Colonic mucosa (tissue), 4 donors: ENCODE measurements around the gene CIB4. TPM values are rescaled to one million over a fixed set of nuclear protein-coding genes. Genes with fewer than 3 reads are reported as not detected.

Source experiments
- DNase-seq: peaks from one replicate; pipeline ENCODE4 v3.0.0-alpha.2; 2020
- H3K27ac ChIP-seq: fragments of 200-600 bp; one replicate; pipeline ENCODE4 v1.8.0; 2021
- H3K27me3 ChIP-seq: fragments of 200-600 bp; one replicate; pipeline ENCODE4 v1.8.0; 2021
- H3K36me3 ChIP-seq: fragments of 200-600 bp; one replicate; pipeline ENCODE4 v1.8.0; 2021
- H3K4me1 ChIP-seq: fragments of 200-600 bp; one replicate; pipeline ENCODE4 v1.8.0; 2021; ENCODE audit warnings: mild to moderate bottlenecking
- H3K4me3 ChIP-seq: fragments of 200-600 bp; one replicate; pipeline ENCODE4 v1.8.0; 2021
- H3K9ac ChIP-seq, 2 donors: one replicate each; pipeline ENCODE4 v1.7.0; 2013; ENCODE audit warnings: control low read depth in 2 of 2, low read depth in 2 of 2, low read length in 2 of 2
- H3K9me3 ChIP-seq: fragments of 200-600 bp; one replicate; pipeline ENCODE4 v1.8.0; 2021
- CTCF ChIP-seq: fragments of 200-600 bp; IDR thresholded peaks from one replicate; pipeline ENCODE4 v1.8.0; 2022; ENCODE audit warnings: antibody characterized with exemption, mild to moderate bottlenecking
- intact Hi-C: fragments of 100-400 bp; cut with DNase I; formaldehyde crosslinking; loops from one replicate; pipeline ENCODE4 v1.14.1; 2022
- total RNA-seq, 2 donors: library from RNA; stranded (reverse); fragmentation: NEBNext Ultra II Directional in 1 of 2; extraction: Animal tissue kit (Norgen Biotek cat#: 25700) in 1 of 2; gene quantifications; one replicate each; pipeline ENCODE4 v1.2.1, GENCODE V29; 2021
- donor health status: healthy.
- donor health status: DM: no; HTN: no; CAD: no.
- donor health status: DM: no; HTN: no; CAD: no.

CIB4 gene
- total RNA-seq, 2 donors from 2014 or later: not detected

- no peak for TF ChIP-seq CTCF
- Histone ChIP-seq H3K4me3 (no peak overlapping the region), H3K9ac (no peak overlapping the region), H3K27me3 (no peaks in the 10 kb centered on the region), H3K4me1 (no peaks in the 10 kb centered on the region), H3K36me3 (no peaks in the 10 kb centered on the region), H3K9me3 (no peaks in the 10 kb centered on the region), H3K27ac (no peak overlapping the region)
- intact Hi-C loops: no loop called here
- DNase-seq: no peak
Observed at GRCh38 chr2:26537826-26538475, 103.2 kb downstream of the CIB4 start.

- DNase-seq: no peak
- Histone ChIP-seq H3K9me3 (no peaks in the 10 kb centered on the region), H3K27me3 (no peaks in the 10 kb centered on the region), H3K36me3 (no peaks in the 10 kb centered on the region), H3K4me3 (no peak overlapping the region), H3K9ac (no peak overlapping the region), H3K27ac (no peak overlapping the region), H3K4me1 (no peaks in the 10 kb centered on the region)
- TF ChIP-seq CTCF: no peak
- intact Hi-C loops: no loop called here
Observed at GRCh38 chr2:26537069-26537825, 103.9 kb downstream of the CIB4 start.

GRCh38 chr2:26536371-26537068 lies 104.6 kb downstream of the CIB4 start:
- no peaks in the 10 kb centered on the region for H3K36me3 ChIP-seq
- H3K4me3 ChIP-seq: no peak overlapping the region
- no peaks in the 10 kb centered on the region for H3K27me3 ChIP-seq
- no peak overlapping the region for H3K9ac ChIP-seq
- no peak overlapping the region for H3K27ac ChIP-seq
- DNase-seq: no peak
- H3K4me1 ChIP-seq: no peaks in the 10 kb centered on the region
- no peak for TF ChIP-seq CTCF
- H3K9me3 ChIP-seq: no peaks in the 10 kb centered on the region
- intact Hi-C loops: no loop called here

- no peak for TF ChIP-seq CTCF
- Histone ChIP-seq H3K27me3 (no peaks in the 10 kb centered on the region), H3K4me1 (no peaks in the 10 kb centered on the region), H3K9me3 (no peaks in the 10 kb centered on the region), H3K9ac (no peak overlapping the region), H3K36me3 (no peaks in the 10 kb centered on the region), H3K27ac (no peak overlapping the region), H3K4me3 (no peak overlapping the region)
- no peak for DNase-seq
- intact Hi-C loops: no loop called here
Observed at GRCh38 chr2:26535663-26536275, 105.4 kb downstream of the CIB4 start.

- intact Hi-C loops: no loop called here
- H3K4me3 ChIP-seq: no peak overlapping the region
- H3K9me3 ChIP-seq: no peaks in the 10 kb centered on the region
- no peak for TF ChIP-seq CTCF
- no peak overlapping the region for H3K9ac ChIP-seq
- no peaks in the 10 kb centered on the region for H3K36me3 ChIP-seq
- no peak for DNase-seq
- H3K27ac ChIP-seq: no peak overlapping the region
- no peaks in the 10 kb centered on the region for H3K27me3 ChIP-seq
- H3K4me1 ChIP-seq: no peaks in the 10 kb centered on the region
Observed at GRCh38 chr2:26534865-26535662, 106.1 kb downstream of the CIB4 start.
